GM18909 (cell line): Measurements from ENCODE around the gene PCBD1.
"Not testable (repeated sequence)": the region's sequence is repeated elsewhere in the genome, so short reads cannot be mapped to it uniquely, and the experiment has no call there.

Source experiments
- ATAC-seq: cut with Tn5 transposase; IDR thresholded peaks from one replicate; pipeline ENCODE4 v1.9.1; 2021; ENCODE audit warnings: mild to moderate bottlenecking; ENCODE audit not compliant: unreplicated experiment, poor library complexity

The PCBD1 gene

DNA sequence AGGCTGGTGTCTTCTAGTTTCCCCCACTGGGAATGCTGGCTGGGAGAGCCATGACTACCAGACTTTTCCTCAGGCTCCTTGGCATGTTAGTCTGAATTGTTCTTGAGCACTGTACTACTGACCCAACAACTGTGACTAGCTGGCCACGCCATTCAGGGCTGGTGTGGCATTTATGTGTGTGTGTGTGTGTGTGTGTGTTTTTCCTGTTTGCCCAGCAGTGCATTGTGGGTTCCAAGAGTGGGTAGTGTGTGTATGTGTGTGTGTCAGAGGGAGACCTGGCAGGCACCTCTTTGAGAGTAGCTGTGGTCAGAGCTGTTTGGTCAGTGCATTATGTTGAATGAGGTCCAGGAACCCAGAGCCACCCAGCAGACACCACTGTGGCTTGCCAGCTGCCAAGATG is 9.2 kb downstream of the PCBD1 start:
- ATAC-seq, result no peak

- ATAC-seq, result no peak
Measured at GRCh38 chr10:70874061-70874460, 14.3 kb downstream of the PCBD1 start.

GRCh38 chr10:70872291-70872690 is 16.1 kb downstream of the PCBD1 start:
- no peak for ATAC-seq

GRCh38 chr10:70866424-70866823 is 21.9 kb downstream of the PCBD1 start:
- no peak for ATAC-seq

DNA sequence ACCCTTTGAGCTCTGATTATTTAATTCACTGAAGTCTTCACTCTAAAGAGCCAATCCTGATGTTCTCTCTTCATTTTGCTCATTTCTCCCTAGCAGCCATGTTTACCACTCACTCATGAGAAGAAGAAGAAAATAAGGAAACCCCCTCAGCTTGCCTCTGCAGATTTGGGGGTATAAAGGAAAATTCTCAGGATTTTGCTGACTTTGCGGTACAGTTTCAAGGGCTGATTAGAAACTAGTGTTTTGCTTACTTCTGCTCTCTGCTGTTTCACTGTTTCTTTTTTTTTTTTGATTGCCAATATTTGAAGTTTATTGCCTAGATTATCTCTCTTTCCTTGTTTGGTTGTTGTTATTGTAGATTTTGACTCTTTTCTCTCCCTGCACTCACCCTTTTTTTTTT is 23.4 kb downstream of the PCBD1 start:
- ATAC-seq, result no peak

DNA sequence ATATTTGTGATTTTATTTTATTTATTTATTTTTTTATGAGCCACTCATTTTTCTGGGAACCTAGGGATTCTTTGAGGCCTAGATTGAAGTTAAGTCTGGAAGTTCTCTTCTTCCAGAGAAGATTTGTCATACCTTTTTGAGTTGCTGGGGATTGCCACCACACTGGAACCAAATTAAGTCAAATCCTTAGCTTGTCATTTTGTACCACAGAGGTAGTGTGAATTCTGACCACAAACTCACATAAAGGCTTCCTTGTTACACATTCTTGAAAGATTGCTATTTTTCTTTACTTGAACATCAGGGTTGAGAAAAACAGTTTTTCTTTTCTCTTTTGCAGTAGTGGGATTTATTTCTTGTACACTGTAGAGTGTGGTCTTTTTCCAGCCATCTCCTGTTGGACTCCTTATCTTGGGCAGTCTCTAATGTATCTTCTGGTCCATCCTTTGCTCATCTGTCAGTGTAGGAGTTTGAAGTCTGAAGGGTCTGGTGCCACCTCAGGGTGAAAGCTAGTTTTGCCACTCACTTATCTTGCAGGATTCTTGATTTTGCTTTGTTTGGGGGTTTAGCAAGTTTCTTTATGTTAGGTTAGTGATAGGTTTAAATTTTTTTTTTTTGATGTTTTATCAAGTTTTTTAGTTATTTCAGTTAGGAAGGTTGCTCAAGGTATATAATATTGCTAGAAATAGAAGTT is 24.8 kb downstream of the PCBD1 start:
- no peak for ATAC-seq

GRCh38 chr10:70861495-70862197 is 26.7 kb downstream of the PCBD1 start:
- not testable (repeated sequence) for ATAC-seq

- ATAC-seq, result no peak
Measured at GRCh38 chr10:70858759-70859158, 29.6 kb downstream of the PCBD1 start.

DNA sequence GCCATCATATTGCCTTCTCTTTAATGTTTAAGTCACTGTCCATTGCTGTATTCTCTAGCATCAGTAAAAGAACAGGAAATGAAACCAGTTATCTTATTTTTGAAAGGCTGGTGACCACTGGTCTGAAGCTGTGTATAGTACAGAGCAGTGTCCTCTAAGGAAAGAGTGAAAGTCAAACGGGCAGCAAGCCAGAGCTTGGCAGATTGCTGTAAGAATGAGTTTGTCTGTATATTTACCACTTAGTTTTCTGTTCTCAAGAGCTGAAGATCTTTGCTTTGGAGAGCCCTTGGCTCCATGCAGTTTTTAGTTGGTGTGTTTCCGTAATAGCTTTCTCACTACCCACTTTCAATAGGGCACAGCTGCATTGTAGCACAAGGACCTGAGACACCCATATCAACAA is 31.9 kb downstream of the PCBD1 start:
- ATAC-seq, result no peak

DNA sequence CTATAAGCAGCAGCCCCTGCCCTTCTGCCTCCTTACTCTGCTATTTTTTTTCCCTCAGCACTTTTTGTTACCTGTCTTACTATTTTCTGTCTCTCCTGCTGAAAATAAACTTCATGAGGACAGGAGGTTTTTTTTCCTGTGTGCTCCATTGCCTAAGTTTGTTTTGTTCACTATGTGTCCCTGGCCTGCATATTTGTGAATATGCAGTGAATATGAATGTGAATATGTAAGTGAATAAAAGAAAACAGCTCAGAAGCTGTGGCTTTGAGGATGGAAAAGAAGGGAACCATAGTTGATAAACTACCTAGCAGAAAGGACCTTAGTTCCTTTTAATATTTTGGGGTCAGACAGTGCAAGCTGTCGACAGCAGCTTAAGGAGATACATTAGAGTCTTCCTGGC is 34.9 kb downstream of the PCBD1 start:
- no peak for ATAC-seq

- ATAC-seq, result no peak
Measured at GRCh38 chr10:70853038-70853437, 35.3 kb downstream of the PCBD1 start.

GRCh38 chr10:70851597-70852475 is 36.5 kb downstream of the PCBD1 start:
- no peak for ATAC-seq

GRCh38 chr10:70850097-70850496 is 38.3 kb downstream of the PCBD1 start:
- no peak for ATAC-seq

DNA sequence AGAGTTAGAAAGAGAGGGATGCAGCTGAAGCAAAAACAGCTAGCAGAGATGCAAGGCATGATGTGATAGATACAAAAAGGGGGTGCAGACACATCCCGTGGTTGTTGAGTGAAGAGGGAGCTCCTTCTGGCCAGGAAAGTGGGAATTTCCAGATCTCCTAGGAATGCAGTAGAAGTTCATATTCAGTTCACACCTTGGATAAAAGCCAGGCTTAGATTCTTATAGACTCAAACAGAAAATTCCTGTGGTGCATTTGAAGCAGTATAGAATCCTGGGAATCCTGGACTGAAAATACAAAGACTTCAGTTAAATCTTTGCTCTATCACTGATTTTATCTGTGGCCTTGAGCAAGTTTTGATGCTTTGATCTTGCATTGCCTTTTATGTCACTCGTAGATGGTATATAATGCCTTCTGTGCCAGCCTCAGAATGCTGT is 38.8 kb downstream of the PCBD1 start:
- no peak for ATAC-seq

- no peak for ATAC-seq
Measured at GRCh38 chr10:70847659-70848360, 40.6 kb downstream of the PCBD1 start.

- no peak for ATAC-seq
Measured at GRCh38 chr10:70846795-70847194, 41.6 kb downstream of the PCBD1 start.

- no peak for ATAC-seq
Measured at GRCh38 chr10:70845816-70846215, 42.5 kb downstream of the PCBD1 start.

GRCh38 chr10:70845256-70845655 is 43.1 kb downstream of the PCBD1 start:
- ATAC-seq, result no peak

GRCh38 chr10:70843776-70844489 is 44.4 kb downstream of the PCBD1 start:
- ATAC-seq, result no peak

DNA sequence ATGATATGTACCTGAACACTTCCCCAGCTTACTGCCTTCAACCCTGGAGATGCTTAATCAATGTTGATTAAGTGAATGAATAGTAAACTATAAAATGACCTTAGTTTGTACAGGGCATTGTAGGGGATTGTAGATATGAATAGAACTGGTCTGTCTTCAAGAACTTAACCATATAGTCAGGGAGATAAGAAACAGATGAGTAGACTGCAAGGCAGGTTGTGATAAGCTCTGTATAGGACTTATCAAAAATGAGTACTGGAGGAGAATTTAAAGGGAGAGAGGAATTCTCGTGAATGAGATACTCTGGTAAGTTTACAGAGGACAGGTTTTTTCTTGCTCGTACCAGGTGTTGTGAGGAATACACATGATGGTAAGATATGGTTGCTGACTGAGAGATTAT is 45.0 kb downstream of the PCBD1 start:
- no peak for ATAC-seq
